ENCODE data around the gene CHIA. TPM values are rescaled to one million over a fixed set of nuclear protein-coding genes. Genes with fewer than 3 reads are reported as not detected.

The CHIA gene
- total RNA-seq, result not detected in 3 replicates

DNA sequence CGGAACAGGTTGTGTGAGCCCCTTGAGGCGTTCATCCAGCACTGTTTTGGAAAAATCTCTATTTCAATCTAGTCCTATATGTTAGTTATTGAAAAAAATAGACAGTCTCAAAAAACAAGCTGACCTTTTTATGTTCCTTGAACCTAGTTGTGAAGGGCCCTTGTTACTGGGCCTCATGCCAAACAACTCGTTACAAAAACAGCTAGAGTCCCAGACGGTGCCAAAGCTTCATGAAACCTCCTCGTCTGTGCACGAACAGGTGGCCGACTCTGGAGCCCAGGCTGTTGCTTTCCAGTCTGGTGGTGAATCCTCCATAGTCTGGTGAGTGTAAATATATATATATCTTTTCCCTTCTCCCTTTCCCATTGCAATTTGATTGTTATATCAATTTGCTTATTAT is at the start of gene CHIA:
CHIA (plus strand) TSS at position 222 of the 400 bp plus-strand sequence. CDS start 19,617 bp downstream, outside the sequence.
- peaks cover 4% of the 10 kb centered on the region for H3K9me3 Mint-ChIP-seq
- no peaks in the 10 kb centered on the region for H3K4me1 Mint-ChIP-seq
- no peak within 1 kb of the TSS for H3K27ac Mint-ChIP-seq
- no peaks in the 10 kb centered on the region for H3K27me3 Mint-ChIP-seq (ENCODE audit: low read depth)
- DNase-seq (ENCODE audit: low spot score in 2 of 2, unreplicated experiment in 2 of 2), result no peak
- TF ChIP-seq, protein P1, sequence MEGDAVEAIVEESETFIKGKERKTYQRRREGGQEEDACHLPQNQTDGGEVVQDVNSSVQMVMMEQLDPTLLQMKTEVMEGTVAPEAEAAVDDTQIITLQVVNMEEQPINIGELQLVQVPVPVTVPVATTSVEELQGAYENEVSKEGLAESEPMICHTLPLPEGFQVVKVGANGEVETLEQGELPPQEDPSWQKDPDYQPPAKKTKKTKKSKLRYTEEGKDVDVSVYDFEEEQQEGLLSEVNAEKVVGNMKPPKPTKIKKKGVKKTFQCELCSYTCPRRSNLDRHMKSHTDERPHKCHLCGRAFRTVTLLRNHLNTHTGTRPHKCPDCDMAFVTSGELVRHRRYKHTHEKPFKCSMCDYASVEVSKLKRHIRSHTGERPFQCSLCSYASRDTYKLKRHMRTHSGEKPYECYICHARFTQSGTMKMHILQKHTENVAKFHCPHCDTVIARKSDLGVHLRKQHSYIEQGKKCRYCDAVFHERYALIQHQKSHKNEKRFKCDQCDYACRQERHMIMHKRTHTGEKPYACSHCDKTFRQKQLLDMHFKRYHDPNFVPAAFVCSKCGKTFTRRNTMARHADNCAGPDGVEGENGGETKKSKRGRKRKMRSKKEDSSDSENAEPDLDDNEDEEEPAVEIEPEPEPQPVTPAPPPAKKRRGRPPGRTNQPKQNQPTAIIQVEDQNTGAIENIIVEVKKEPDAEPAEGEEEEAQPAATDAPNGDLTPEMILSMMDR (IDR thresholded peaks at IDR 0.05; ENCODE audit: unreplicated experiment), result no peak
- no peak within 1 kb of the TSS for H3K4me3 Mint-ChIP-seq
- no peaks in the 10 kb centered on the region for H3K36me3 Mint-ChIP-seq

DNA sequence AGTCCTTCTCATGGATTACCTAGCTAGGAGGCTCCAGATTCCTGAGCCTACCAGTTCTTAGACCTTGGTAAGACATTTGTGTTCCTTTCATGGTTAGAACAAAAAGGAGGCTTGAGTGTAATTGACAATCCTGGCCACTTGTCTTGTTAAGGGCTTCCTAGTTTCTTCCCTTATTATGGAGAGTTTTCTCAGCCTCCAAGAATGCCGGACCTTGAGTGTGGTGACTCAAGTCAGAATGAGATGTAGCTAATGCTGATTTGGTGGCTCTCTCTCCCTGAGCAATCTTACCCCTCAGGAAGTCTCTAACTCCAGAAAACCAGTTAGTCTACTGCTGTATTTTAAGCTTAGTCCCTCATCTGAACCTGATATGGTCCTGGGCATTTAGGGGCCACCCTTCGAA is 48.9 kb upstream of the CHIA start:
- no peaks in the 10 kb centered on the region for H3K27me3 Mint-ChIP-seq (ENCODE audit: low read depth)
- no peak overlapping the region for H3K4me3 Mint-ChIP-seq
- H3K36me3 Mint-ChIP-seq, result no peaks in the 10 kb centered on the region
- no peak for DNase-seq (ENCODE audit: low spot score in 2 of 2, unreplicated experiment in 2 of 2)
- no peaks in the 10 kb centered on the region for H3K9me3 Mint-ChIP-seq
- H3K4me1 Mint-ChIP-seq, result peaks cover 13% of the 10 kb centered on the region
- TF ChIP-seq, protein P1 (IDR thresholded peaks at IDR 0.05; ENCODE audit: unreplicated experiment), result no peak
- H3K27ac Mint-ChIP-seq, result no peak overlapping the region

DNA sequence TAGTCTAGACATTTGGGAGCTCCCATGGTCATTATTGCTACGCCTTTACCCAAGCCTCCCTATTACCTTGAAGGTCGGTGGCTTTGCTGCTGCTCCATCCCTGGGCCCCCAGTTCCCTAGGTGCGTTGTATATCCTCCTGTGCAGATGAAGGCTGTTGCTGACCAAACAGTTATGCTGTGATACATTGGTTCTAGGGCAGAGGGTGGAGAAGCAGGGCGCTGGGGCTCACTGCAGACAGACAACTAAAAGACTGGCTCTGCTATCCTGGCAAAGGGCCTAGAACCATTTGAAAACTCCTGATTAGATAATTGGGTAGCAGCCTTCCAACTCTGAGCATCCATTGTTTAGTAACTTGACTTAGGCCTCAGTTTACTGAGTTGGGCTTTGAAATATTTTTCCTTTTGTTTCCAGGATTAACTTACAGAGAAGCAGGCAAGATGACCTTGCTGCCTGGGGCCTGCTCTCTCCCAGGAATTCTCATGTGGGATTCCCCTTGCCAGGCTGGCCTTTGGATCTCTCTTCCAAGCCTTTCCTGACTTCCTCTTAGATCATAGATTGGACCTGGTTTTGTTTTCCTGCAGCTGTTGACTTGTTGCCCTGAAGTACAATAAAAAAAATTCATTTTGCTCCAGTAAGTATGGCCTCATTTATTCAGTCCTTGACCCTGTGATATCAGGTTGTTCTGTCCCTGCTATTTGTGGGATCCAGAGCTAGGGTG is 47.7 kb upstream of the CHIA start:
- TF ChIP-seq, protein P1 (IDR thresholded peaks at IDR 0.05; ENCODE audit: unreplicated experiment), result no peak

DNA sequence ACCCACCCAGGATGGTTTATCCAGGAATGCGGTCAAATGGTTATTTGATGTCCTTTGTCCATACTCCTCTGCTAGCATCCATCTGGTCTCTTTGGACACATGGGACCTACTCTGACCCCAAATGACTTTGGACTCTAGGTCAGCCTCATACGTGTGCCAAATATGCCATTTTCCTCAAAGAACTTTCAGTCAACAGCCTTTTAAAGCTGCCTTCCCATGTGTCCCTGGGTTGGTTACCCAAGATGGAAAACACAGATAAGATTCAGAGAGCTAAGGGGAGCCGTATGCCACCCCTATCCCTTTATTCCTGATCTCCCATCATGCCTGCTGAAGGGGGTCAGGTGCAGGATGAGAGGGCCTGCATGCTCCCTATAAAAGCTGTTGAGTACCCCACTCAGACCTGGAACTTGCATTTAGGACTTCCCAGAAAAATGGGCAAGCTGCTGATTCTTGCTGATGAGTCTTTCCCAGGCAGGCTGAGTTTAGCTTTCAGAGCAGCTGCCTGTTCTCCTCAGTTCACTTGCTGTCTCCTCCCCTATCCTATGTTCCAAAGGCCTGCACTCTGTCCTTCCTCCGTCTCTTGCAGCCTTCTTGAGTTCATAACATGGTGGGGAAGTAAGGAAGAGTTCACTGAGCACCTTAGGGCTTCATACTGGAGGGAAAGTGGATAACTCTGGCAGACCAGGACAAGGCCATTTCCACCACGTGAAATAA is 43.4 kb upstream of the CHIA start:
- Mint-ChIP-seq H3K27me3 (ENCODE audit: low read depth) (no peaks in the 10 kb centered on the region), H3K36me3 (no peaks in the 10 kb centered on the region), H3K4me1 (no peaks in the 10 kb centered on the region), H3K4me3 (no peak overlapping the region), H3K9me3 (no peaks in the 10 kb centered on the region), H3K27ac (no peak overlapping the region)
- TF ChIP-seq, protein P1 (IDR thresholded peaks at IDR 0.05; ENCODE audit: unreplicated experiment), result no peak
- no peak for DNase-seq (ENCODE audit: low spot score in 2 of 2, unreplicated experiment in 2 of 2)

More for the DNA sequence above, 47.7 kb upstream of the CHIA start:
- Mint-ChIP-seq H3K4me1 (peaks cover 1% of the 10 kb centered on the region), H3K36me3 (no peaks in the 10 kb centered on the region), H3K27ac (no peak overlapping the region), H3K4me3 (no peak overlapping the region), H3K27me3 (ENCODE audit: low read depth) (no peaks in the 10 kb centered on the region), H3K9me3 (no peaks in the 10 kb centered on the region)
- no peak for DNase-seq (ENCODE audit: low spot score in 2 of 2, unreplicated experiment in 2 of 2)

DNA sequence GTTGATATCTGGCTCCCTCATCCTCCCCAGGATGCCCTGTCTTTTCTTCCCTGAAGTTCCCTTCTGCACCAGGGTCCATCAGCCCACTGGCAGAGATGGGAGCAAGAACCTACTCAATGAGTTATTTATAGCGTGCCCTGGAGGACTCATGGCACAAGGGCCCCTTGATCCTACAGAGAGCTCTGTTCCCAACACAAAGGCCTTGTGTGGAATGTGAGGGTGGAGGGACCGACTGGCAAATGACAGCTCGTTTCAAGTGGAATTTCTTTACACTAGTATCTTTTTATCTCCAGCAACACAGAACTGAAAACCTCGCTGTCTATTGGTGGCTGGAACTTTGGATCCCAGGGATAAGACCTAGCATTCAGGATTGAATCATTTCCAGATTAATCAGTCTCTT is 40.7 kb upstream of the CHIA start:
- no peak for DNase-seq (ENCODE audit: low spot score in 2 of 2, unreplicated experiment in 2 of 2)
- Mint-ChIP-seq H3K9me3 (no peaks in the 10 kb centered on the region), H3K4me3 (no peak overlapping the region), H3K4me1 (no peaks in the 10 kb centered on the region), H3K36me3 (no peaks in the 10 kb centered on the region), H3K27me3 (ENCODE audit: low read depth) (no peaks in the 10 kb centered on the region), H3K27ac (no peak overlapping the region)
- TF ChIP-seq, protein P1 (IDR thresholded peaks at IDR 0.05; ENCODE audit: unreplicated experiment), result no peak

Measured in mesothelial cell of epicardium (in vitro differentiated cells).